Hepatocyte (in vitro differentiated cells): ENCODE results near the gene NUAK2.

ENCODE experiments used
- CTCF ChIP-seq: fragments of 200-600 bp; sonication (generic); IDR thresholded peaks from 2 replicates; pipeline ENCODE4 v1.5.1; 2016; ENCODE audit warnings: antibody characterized with exemption, mild to moderate bottlenecking; ENCODE audit not compliant: poor library complexity
- EZH2 ChIP-seq: fragments of 200-600 bp; sonication (generic); IDR thresholded peaks from 2 replicates; pipeline ENCODE4 v1.6.1; 2016; ENCODE audit warnings: antibody characterized with exemption, mild to moderate bottlenecking, borderline replicate concordance
- EZH2phosphoT487 ChIP-seq: fragments of 200-600 bp; sonication (generic); IDR thresholded peaks from one replicate; pipeline ENCODE4 v1.6.1; 2018; ENCODE audit warnings: antibody characterized with exemption, mild to moderate bottlenecking, low read depth, moderate library complexity; ENCODE audit not compliant: unreplicated experiment, severe bottlenecking

- no peak for TF ChIP-seq EZH2
- no peak for TF ChIP-seq CTCF
- TF ChIP-seq EZH2phosphoT487, result no peak
These were observed 61.5 kb downstream of the NUAK2 start for GRCh38 chr1:205259998-205260397.
